Effector CD8-positive, alpha-beta T cell (primary cell): ENCODE data around the gene UBP1.
"Not testable (repeated sequence)": the region's sequence is repeated elsewhere in the genome, so short reads cannot be mapped to it uniquely, and the experiment has no call there.

Experiments
- DNase-seq: peaks from one replicate; lab custom pipeline; 2025; lab: John Stamatoyannopoulos, UW

The UBP1 gene

GRCh38 chr3:33391255-33391995 is 48.8 kb downstream of the UBP1 start:
- no peak for DNase-seq

GRCh38 chr3:33389908-33390307 is 50.3 kb downstream of the UBP1 start:
- DNase-seq, result no peak

- DNase-seq, result no peak
Measured at GRCh38 chr3:33388374-33389100, 51.7 kb downstream of the UBP1 start.

- no peak for DNase-seq
Measured at GRCh38 chr3:33386631-33387030, 53.6 kb downstream of the UBP1 start.

DNA sequence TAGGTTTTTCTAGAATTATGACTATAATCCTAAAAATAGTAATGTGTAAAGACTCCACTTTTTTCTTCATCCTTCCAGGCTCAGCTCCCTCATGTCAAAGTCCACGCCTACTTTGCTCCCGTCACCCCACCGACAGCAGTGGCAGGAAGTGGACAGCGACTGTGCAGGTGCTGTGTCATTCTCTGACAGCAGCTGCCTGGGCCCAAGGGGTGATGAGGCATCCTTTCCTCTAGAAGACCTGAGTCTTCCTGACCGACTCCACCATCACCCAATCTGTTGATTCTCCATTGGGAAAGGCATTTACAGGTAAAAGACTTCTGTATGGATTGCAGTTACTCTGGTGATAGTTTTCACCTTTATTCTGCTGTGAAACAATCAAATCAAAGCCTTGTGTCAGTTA is 54.8 kb downstream of the UBP1 start:
- DNase-seq, result no peak

- no peak for DNase-seq
Measured at GRCh38 chr3:33383951-33384350, 56.3 kb downstream of the UBP1 start.

DNA sequence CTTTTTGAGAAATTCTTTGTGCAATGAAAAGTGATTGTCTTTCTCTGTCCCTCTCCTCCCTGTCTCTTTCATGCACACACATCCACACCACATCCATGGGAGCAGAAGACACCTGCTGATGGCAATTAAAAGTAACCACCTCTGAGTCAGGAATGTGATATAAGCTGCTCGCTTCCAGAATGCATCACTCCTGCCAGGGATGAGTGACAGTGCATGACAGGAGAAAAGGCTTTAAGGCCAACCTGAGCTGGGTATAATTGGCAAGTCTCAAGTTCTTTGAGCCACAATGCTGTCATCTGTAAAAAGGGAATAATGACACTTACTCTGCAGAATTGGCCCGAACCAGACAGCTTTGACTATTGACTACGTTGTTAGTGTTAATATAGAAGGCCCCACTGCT is 59.6 kb downstream of the UBP1 start:
- DNase-seq, result no peak

DNA sequence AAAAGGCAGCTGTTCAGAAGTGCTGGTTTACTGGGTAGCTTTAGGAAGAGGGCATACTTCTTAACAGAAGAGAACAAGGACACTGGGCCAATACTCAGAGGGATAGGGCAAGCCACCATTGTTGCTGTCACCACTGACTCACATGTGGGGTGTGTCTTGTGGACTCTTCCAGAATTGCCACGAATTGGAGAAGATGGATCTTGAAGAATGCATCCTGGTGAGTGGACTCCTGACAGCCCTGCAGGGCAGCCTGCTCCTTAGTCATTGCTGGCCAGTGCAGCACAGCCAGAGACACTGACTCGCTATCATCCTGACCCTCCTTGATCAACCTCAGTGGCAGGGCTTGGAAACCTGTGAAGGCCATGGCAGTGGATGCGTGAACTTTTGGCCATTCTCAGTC is 62.3 kb downstream of the UBP1 start:
- no peak for DNase-seq

GRCh38 chr3:33377489-33377888 is 62.7 kb downstream of the UBP1 start:
- no peak for DNase-seq

DNA sequence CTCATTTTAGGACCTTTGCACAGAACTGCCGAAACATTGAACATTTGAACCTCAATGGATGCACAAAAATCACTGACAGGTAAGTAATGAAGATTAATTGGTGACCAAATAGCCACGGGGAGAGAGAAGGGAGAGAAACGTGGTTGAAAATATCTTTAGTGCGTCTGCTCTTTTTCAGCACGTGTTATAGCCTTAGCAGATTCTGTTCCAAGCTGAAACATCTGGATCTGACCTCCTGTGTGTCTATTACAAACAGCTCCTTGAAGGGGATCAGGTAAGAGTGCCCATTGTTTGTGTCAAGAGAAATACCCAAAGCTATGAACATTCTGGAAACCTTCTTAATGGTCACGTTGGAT is 67.1 kb downstream of the UBP1 start:
- no peak for DNase-seq

DNA sequence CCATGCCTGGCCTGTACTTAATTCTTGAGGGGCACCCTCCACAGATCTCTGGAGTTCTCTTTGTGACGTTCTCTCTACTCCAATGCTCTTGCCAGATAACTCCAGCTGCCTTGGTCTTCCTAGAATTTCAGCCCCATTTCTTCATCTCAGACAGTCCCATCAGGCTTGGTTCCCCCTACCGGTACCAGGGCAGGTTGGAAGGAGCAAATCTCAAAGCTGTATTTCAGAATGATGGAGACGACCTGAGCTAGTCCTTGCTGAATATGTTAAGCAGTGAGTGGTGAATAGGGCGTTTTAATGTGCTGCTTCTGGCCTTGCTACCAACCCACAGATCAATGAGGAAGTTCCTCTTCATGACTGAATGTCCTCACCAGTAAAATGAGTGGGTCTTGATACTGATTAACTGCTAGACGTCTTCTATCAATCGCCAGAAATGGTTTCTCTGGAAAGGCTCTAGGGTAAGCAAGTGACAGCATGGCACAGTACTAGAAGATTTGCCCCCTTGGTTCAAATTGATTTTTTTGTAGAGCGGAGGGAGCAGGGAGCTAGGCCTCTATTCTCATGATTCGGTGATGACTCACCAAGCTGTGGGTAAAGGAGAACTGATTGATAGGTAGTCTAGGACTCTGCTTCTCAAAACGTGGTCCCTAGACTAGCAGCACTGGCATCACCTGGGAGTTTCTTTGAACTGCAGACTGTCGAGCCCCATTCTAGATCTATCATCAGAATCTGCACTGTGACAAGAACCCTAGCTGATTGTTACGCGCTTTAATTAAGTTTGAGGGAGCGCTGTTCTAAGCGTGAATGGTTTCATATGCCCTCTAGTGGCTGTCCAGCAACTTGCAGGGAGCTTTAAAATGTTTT is 67.8 kb downstream of the UBP1 start:
- no peak for DNase-seq

DNA sequence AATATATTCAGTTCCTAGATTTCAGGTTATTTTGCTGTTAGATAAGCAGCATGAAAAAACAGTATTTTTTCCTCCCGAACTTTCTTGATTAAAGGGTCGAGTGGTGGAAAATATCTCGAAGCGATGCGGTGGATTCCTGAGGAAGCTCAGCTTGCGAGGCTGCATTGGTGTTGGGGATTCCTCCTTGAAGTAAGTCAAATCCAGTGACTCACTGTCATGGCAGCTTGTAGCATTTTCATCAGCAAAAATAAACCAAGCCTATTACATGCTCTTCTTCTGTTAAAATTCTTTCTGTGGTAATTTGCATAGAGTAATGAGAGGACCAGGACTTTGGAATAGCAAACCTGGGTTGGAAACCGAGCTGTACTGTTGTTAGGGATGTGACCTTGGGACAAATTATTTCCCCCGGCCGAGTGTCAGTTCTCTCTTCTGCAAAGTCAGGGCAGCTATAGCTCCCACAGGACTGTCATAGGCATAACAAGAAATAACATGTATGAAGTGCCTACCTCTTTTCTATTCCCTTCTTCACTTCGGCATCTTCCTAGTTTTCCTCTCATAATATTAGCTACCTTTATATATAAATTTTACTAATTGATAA is 75.6 kb downstream of the UBP1 start:
- no peak for DNase-seq

DNA sequence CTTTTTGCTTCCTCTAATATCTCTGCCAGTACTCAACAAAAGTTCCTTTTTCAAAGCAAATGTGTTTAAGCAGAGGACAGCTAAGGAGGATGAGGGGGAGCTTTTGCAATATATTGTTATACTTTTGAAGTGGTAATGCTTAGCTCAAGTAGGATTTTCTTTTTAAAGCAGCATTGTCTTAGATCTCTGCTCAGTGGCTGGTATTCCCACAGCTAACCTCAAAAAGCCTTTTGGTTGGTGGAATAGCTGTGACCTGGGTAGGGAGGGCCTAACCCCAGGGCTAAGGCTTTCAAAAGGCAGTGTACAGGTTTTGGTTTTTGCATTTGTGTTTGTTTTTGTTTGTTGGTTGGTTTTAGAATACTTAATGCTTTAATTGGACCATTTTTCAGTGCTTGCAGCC is 76.1 kb downstream of the UBP1 start:
- DNase-seq, result no peak

DNA sequence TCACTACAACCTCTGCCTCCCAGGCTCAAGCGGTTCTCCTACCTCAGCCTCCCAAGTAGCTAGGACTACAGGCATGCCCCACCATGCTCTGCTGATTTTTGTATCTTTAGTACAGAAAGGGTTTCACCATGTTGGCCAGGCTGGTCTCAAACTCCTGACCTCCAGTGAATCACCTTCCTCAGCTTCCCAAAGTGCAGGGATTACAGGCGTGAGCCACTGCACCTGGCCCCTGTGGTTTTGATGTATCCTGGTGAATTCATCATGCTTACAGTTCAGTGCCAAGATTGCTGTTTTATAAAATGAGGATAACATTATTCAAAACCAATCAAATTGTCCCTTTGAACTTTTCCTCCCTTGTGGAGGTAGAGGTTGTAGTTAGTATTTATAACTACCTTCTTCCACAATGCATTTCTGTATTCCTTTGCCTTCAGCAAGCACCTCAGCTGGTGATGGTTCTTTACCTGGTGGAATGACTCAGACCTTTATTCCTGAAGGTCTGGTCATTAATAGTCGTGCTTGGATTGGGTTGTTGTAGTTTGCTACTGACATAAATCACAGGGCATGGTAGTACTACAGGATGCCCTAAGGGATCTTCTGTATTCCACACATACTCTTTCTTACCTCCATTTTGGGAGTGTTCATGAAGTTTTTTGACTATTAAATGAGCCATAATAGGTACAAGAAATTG is 76.9 kb downstream of the UBP1 start:
- no peak for DNase-seq

- no peak for DNase-seq
Measured at GRCh38 chr3:33360136-33360825, 79.9 kb downstream of the UBP1 start.

GRCh38 chr3:33358172-33358781 is 81.9 kb downstream of the UBP1 start:
- DNase-seq, result no peak

DNA sequence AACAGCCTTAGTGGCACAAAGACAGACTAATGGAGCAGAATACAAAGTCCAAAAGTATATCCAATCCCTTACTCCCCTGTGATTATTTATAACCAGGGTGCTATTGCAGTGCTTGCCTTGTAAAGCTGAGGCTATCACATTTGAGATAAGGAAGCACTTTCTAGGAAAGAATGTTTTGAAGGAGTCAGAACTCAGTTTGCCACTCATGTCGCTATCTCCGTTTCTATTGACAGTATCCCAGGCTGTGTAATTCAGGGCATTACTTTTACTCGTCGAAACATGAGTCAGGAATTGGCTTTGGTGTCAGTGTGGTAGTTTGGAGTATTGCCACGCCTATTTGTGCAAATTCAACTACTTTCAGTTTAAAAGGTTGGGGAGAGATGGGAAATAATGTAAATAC is 84.6 kb downstream of the UBP1 start:
- no peak for DNase-seq

DNA sequence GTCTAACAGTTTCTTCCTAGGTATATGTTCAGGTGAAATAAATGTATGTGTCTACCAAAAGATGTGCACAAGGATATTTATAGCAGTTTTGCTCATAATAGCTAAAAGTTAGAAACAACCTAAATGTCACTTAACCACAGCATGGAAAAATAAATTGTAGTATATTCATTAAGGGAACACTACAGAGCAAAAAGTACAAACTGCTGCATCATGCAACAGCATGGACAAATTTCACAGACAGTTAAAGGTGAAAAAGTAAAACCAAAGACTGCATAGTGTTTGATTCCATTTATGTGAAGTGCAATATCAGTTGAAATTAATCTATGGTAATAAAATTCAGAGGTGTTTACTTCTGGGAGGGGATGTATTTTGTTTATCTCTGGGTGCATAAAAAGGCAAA is 100.4 kb downstream of the UBP1 start:
- DNase-seq, result no peak

- not testable (repeated sequence) for DNase-seq
Measured at GRCh38 chr3:33338936-33339465, 101.2 kb downstream of the UBP1 start.
